MM.1S (cell line): ENCODE results near the gene CHCHD4.

Source experiments
- EZH2 ChIP-seq: fragments of 300-600 bp; sonication (generic); optimal IDR thresholded peaks from 2 replicates; pipeline ENCODE3; 2017; ENCODE audit warnings: low read depth, mild to moderate bottlenecking, antibody characterized with exemption, low read length, mixed read lengths
- EZH2phosphoT487 ChIP-seq: fragments of 300-600 bp; sonication (generic); IDR thresholded peaks from 2 replicates; pipeline ENCODE4 v1.6.1; 2018; ENCODE audit warnings: antibody characterized with exemption, low read length
- TF ChIP-seq, protein P1 (sequence below): fragments of 300-600 bp; sonication (generic); IDR thresholded peaks from 2 replicates; pipeline ENCODE4 v1.5.1; 2016; ENCODE audit warnings: antibody characterized with exemption, low read length, mixed read lengths

DNA sequence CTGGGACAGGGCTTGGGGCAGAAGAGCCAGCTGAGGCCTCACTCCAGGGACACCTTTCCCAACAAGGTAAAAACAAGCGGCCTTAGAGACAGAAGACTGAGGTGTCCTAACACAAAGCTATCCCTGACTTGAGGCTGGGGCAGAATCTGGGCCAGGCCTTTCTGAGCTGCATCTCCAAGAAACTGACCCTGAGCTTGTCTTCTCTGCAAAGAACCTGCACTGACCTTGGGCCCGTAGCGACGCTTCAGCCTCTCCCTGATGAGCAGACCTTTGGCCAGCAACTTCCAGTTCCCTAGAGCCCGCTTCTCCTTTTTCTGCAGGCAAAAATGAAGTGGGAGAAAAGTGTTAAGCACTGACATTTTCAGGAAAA, 22.4 kb upstream of the CHCHD4 start:
- TF ChIP-seq, protein P1, sequence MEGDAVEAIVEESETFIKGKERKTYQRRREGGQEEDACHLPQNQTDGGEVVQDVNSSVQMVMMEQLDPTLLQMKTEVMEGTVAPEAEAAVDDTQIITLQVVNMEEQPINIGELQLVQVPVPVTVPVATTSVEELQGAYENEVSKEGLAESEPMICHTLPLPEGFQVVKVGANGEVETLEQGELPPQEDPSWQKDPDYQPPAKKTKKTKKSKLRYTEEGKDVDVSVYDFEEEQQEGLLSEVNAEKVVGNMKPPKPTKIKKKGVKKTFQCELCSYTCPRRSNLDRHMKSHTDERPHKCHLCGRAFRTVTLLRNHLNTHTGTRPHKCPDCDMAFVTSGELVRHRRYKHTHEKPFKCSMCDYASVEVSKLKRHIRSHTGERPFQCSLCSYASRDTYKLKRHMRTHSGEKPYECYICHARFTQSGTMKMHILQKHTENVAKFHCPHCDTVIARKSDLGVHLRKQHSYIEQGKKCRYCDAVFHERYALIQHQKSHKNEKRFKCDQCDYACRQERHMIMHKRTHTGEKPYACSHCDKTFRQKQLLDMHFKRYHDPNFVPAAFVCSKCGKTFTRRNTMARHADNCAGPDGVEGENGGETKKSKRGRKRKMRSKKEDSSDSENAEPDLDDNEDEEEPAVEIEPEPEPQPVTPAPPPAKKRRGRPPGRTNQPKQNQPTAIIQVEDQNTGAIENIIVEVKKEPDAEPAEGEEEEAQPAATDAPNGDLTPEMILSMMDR = no peak
- TF ChIP-seq EZH2 = no peak
- TF ChIP-seq EZH2phosphoT487 = no peak
